ENCODE measurements around the gene CPT1B.

- TF ChIP-seq CTCF (IDR thresholded peaks at IDR 0.05) (no peak), POLR2A (IDR thresholded peaks at IDR 0.05) (no peak)
Measured at GRCh38 chr22:50626850-50627641, 48.8 kb upstream of the CPT1B start.

Data from thyroid gland (tissue), 4 donors.